ENCODE results near the gene ZC4H2. TPM values are rescaled to one million over a fixed set of nuclear protein-coding genes. Genes with fewer than 3 reads are reported as not detected.

Gene ZC4H2, protein sequence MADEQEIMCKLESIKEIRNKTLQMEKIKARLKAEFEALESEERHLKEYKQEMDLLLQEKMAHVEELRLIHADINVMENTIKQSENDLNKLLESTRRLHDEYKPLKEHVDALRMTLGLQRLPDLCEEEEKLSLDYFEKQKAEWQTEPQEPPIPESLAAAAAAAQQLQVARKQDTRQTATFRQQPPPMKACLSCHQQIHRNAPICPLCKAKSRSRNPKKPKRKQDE
- 3.5 and 3.9 TPM in 2 replicates for total RNA-seq

DNA sequence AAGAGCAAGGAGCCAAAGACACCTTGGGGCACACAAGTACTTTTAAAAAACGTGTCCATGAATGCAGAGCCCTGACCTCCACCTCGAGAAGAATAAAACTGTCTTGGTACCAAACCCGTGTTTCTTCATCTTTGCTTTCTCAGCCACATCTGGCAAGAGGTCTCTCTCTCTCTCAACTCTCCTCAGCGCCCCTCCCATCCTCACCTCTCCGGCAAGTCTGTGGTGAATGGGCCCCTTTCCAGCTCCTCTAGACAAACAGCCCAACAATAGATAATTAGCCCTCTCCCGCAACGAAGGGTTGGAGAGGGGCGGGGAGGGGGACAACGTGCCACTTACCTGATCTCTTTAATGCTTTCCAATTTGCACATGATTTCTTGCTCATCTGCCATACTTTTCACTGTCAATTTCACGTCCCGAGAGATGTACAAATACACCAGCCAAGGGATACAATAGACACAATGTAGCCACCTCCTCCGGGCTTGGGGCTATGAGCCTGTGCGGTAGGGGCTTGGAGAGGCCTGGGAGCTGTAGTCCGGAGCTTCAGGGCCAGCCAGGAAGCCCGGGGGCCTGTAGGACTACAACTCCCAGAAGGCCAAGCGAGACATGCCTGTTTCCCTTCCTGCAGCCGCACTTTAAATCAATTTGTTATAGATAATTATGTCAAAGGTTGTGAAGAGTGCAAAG lies at the start of gene ZC4H2:
Gene ZC4H2 (minus strand): TSS at position 462 of the 684 bp plus-strand sequence. CDS start 73 bp downstream, at position 389.

Other genes starting within 250 kb of the ZC4H2 start
- gene ZC3H12B, start 58.4 kb upstream of the ZC4H2 start, total RNA-seq: 0.32 and 0.89 TPM in 2 replicates

Measured in smooth muscle cell of the umbilical artery (primary cell).